Measurements from ENCODE around the gene GJA3. TPM values are rescaled to one million over a fixed set of nuclear protein-coding genes. Genes with fewer than 3 reads are reported as not detected.

Gene GJA3
- total RNA-seq, 4 donors from 2014 or later: not detected

- TF ChIP-seq CTCF (IDR thresholded peaks at IDR 0.05) (no peak), POLR2A (IDR thresholded peaks at IDR 0.05; ENCODE audit: low read depth) (no peak)
Observed at GRCh38 chr13:20116213-20116612, 44.6 kb downstream of the GJA3 start.

DNA sequence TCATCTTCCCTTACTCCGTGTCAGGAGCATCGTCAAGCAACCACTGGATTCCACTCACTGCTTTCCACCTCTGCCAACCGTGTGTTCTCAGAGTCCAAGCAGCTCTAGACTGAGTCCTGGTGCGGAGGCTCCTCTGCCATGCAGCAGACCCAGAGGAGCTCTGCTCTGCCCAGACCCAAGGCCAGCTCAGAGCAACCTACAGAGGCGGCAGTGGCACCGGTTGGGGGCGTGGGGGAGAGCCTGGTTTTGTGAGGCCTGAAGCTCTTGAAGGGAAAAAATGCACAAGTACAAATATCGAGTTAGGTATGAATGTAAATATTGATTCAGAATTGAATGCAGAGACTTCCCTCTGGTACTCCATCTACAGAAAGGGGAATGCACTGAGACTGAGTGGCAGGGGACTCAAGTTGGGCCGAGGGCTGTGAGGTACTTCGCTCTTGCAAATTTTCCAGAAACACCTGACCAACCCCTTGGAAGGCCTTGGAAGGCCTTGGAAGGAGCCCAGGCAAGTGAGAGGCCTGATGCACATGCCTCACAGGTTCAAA is 46.7 kb downstream of the GJA3 start:
- Histone ChIP-seq H3K36me3 (no peaks in the 10 kb centered on the region), H3K27ac (replicated peaks in 1 of 4) (no peak overlapping the region), H3K27me3 (peaks cover 0 to 7% (median 0%) of the 10 kb centered on the region in 4 donors), H3K4me3 (no peak overlapping the region), H3K4me1 (peaks cover 9 to 13% (median 9%) of the 10 kb centered on the region in 4 donors), H3K9me3 (no peaks in the 10 kb centered on the region)
- no peak for TF ChIP-seq CTCF (IDR thresholded peaks at IDR 0.05)
- TF ChIP-seq EP300 (IDR thresholded peaks at IDR 0.05): no peak
- no peak for TF ChIP-seq POLR2A (IDR thresholded peaks at IDR 0.05; ENCODE audit: low read depth)
- no peak for TF ChIP-seq POLR2AphosphoS5 (IDR thresholded peaks at IDR 0.05)
- no peak for DNase-seq (ENCODE audit: extremely low spot score)
- WGBS: 80% methylated on average over 10 of the region's 10 CpGs
- intact Hi-C loops (cut with DNase I): no loop called here

More at GRCh38 chr13:20116213-20116612, 44.6 kb downstream of the GJA3 start:
- intact Hi-C loops (cut with DNase I): loop anchor here (5.0 kb wide), 1 partner anchor 46 kb away; the partner anchor contains the start of gene GJA3
- H3K4me1 ChIP-seq: peaks cover 11 to 23% (median 17%) of the 10 kb centered on the region in 4 donors
- WGBS: 89% methylated on average over 6 of the region's 6 CpGs
- no peak for DNase-seq (ENCODE audit: extremely low spot score)
- no peaks in the 10 kb centered on the region for H3K9me3 ChIP-seq
- no peak overlapping the region for H3K27ac ChIP-seq (replicated peaks in 1 of 4)
- no peak overlapping the region for H3K4me3 ChIP-seq
- H3K27me3 ChIP-seq: no peaks in the 10 kb centered on the region
- no peaks in the 10 kb centered on the region for H3K36me3 ChIP-seq

DNA sequence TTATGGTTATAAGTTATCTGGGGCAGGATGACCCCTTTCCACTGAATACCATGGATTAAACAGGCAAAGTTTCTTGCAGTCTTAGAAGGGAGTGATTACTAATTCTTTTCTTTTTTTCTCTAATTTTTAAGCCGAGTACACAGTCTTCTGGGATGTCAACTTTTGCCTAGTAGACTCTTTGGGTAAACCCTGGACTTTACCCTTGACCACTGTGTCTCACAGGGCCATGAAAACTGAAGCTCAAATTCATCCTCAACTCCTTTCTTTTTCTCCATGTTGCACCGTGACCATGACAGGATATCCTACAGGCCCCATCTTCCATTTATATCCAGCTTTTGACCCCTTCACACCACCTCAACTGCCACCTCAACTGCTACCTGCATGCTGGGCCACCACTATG is 51.8 kb downstream of the GJA3 start:
- no peaks in the 10 kb centered on the region for H3K9me3 ChIP-seq
- 87% methylated on average over 2 of the region's 2 CpGs for WGBS
- H3K27me3 ChIP-seq: peaks cover 0 to 27% (median 0%) of the 10 kb centered on the region in 4 donors
- TF ChIP-seq POLR2A (IDR thresholded peaks at IDR 0.05; ENCODE audit: low read depth): no peak
- TF ChIP-seq CTCF (IDR thresholded peaks at IDR 0.05): no peak
- no peak for TF ChIP-seq POLR2AphosphoS5 (IDR thresholded peaks at IDR 0.05)
- TF ChIP-seq EP300 (IDR thresholded peaks at IDR 0.05): no peak
- no peak for DNase-seq (ENCODE audit: extremely low spot score)
- intact Hi-C loops (cut with DNase I): no loop called here
- no peaks in the 10 kb centered on the region for H3K36me3 ChIP-seq
- H3K4me1 ChIP-seq: no peaks in the 10 kb centered on the region
- no peak overlapping the region for H3K4me3 ChIP-seq
- H3K27ac ChIP-seq (replicated peaks in 1 of 4): no peak overlapping the region

DNA sequence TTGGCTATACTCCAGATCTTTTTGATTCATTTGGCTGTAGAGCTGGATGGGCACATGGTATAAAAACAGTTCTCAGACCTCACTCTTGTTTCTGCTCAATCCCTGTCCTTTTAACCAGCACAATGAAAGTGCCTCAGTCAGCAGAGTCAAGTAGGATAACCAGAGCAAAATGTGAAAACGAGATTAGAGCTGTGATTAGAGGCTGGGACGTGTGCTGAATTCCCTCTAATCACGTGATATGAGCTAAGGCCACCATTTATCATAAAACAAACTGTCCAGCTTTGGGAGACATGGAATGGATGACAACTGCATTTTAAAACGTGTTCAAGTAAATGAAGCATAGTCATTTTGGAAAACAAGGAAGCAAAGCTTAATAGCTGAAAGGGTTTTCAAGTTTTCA is 54.1 kb downstream of the GJA3 start:
- intact Hi-C loops (cut with DNase I): no loop called here
- H3K27ac ChIP-seq (replicated peaks in 1 of 4): no peak overlapping the region
- H3K4me1 ChIP-seq: peaks cover 0 to 3% (median 0%) of the 10 kb centered on the region in 4 donors
- peaks cover 0 to 50% (median 0%) of the 10 kb centered on the region in 4 donors for H3K27me3 ChIP-seq
- no peak for DNase-seq (ENCODE audit: extremely low spot score)
- WGBS: 29% methylated on average over 4 of the region's 4 CpGs
- H3K36me3 ChIP-seq: no peaks in the 10 kb centered on the region
- H3K9me3 ChIP-seq: no peaks in the 10 kb centered on the region
- H3K4me3 ChIP-seq: no peak overlapping the region
- TF ChIP-seq POLR2AphosphoS5 (IDR thresholded peaks at IDR 0.05) (no peak), EP300 (IDR thresholded peaks at IDR 0.05) (no peak), CTCF (IDR thresholded peaks at IDR 0.05) (no peak), POLR2A (IDR thresholded peaks at IDR 0.05; ENCODE audit: low read depth) (no peak)
